A673 (cell line): Measurements from ENCODE around the gene PWWP2B. TPM values are rescaled to one million over a fixed set of nuclear protein-coding genes. Genes with fewer than 3 reads are reported as not detected.

Experiments
- BruUV-seq: library from RNA; stranded (reverse); fragments of 400-500 nt; replicated peaks from 2 replicates; lab custom pipeline; 2021; lab: Mats Ljungman, UMichigan
- CTCF ChIA-PET: fragments of 300-600 bp; sonication (Branson Sonifier 250); formaldehyde crosslinking; loops from one replicate; lab custom pipeline; 2022; ENCODE audit warnings: antibody characterized with exemption; lab: Charles Lee
- POLR2A ChIA-PET: fragments of 300-600 bp; sonication (Branson Sonifier 250); formaldehyde crosslinking; loops from one replicate; lab custom pipeline; 2022; ENCODE audit warnings: antibody characterized with exemption; ENCODE audit not compliant: low non-redundant PET; lab: Charles Lee
- DNase-seq: peaks from one replicate; pipeline ENCODE4 v3.0.0-alpha.2; 2015; ENCODE audit warnings: low spot score
- H3K27ac ChIP-seq: fragments of 200-600 bp; sonication (generic); 2 replicates; pipeline ENCODE4 v1.5.1; 2016; ENCODE audit warnings: mixed run types, low read depth, mild to moderate bottlenecking, mixed read lengths, antibody characterized with exemption, low read length; ENCODE audit not compliant: poor library complexity, severe bottlenecking
- H3K27me3 ChIP-seq: fragments of 200-600 bp; sonication (generic); replicated peaks from 2 replicates; pipeline ENCODE4 v1.6.1; 2017; ENCODE audit warnings: mixed run types, low read depth, mild to moderate bottlenecking, mixed read lengths, antibody characterized with exemption, low read length; ENCODE audit not compliant: insufficient read depth, poor library complexity
- H3K36me3 ChIP-seq: fragments of 200-600 bp; sonication (generic); 2 replicates; pipeline ENCODE4 v1.6.1; 2016; ENCODE audit warnings: mixed run types, mild to moderate bottlenecking, mixed read lengths, antibody characterized with exemption, low read length; ENCODE audit not compliant: insufficient read depth, poor library complexity, severe bottlenecking
- H3K4me1 ChIP-seq: fragments of 200-600 bp; sonication (generic); 2 replicates; pipeline ENCODE4 v1.6.1; 2017; ENCODE audit warnings: mixed run types, mild to moderate bottlenecking, mixed read lengths, antibody characterized with exemption, low read length; ENCODE audit not compliant: insufficient read depth, poor library complexity, severe bottlenecking
- H3K4me3 ChIP-seq: fragments of 200-600 bp; sonication (generic); 2 replicates; pipeline ENCODE4 v1.5.1; 2016; ENCODE audit warnings: low read depth, mixed run types, mild to moderate bottlenecking, mixed read lengths, low read length; ENCODE audit not compliant: poor library complexity, severe bottlenecking
- H3K9me3 ChIP-seq: fragments of 200-600 bp; sonication (generic); 2 replicates; pipeline ENCODE4 v1.6.1; 2016; ENCODE audit warnings: mixed run types, low read depth, mild to moderate bottlenecking, mixed read lengths, antibody characterized with exemption, low read length; ENCODE audit not compliant: poor library complexity, severe bottlenecking
- EZH2 ChIP-seq: fragments of 200-600 bp; sonication (generic); IDR thresholded peaks from 2 replicates; pipeline ENCODE4 v1.6.1; 2017; ENCODE audit warnings: borderline replicate concordance, low read depth, mild to moderate bottlenecking, mixed read lengths, antibody characterized with exemption, low read length; ENCODE audit not compliant: poor library complexity, severe bottlenecking
- intact Hi-C: fragments of 100-400 bp; cut with micrococcal nuclease; formaldehyde crosslinking; loops from one replicate; pipeline ENCODE4 v1.10.0; 2022; ENCODE audit not compliant: unreplicated experiment
- total RNA-seq: library from RNA; stranded (reverse); gene quantifications from 2 replicates; pipeline ENCODE4 v1.2.3, GENCODE V29; 2021
- TF ChIP-seq, protein P1 (sequence below): fragments of 300-800, 200-600 bp; sonication (generic); conservative IDR thresholded peaks from 2 replicates; pipeline ENCODE4 v1.5.1; 2017; ENCODE audit warnings: low read depth, mild to moderate bottlenecking, antibody characterized with exemption, low read length, moderate library complexity, mixed read lengths

PWWP2B gene
- total RNA-seq, 1 experiment from 2014 or later = 18.6 TPM

DNA sequence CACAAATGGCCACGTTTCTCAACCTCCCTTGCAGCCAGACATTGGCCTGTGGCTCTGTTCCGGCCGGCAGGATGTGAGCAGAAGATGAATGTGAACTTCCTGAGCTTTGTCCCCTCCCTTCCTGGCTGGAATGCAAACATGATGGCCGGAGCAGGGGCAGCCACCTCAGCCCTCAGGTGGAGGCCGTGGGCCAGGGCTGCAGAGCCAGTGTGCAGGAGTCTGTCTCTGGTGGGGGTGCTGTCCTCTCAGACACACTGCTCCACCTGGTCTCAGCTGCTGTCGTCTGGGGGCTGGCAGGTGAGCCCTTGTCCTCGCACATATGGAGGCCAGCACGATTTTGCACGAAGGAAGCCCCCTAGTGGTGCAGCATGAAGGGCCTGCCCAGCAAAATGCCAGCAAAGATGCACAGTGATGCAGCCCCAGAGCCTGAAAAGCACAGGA lies 25.3 kb upstream of the PWWP2B start:
- intact Hi-C loops = no loop called here

GRCh38 chr10:132372516-132373095 lies 24.4 kb upstream of the PWWP2B start:
- BruUV-seq = no TSS peak
- H3K4me1 ChIP-seq = no peaks in the 10 kb centered on the region
- no peak for DNase-seq
- no peaks in the 10 kb centered on the region for H3K27me3 ChIP-seq
- TF ChIP-seq, protein P1, sequence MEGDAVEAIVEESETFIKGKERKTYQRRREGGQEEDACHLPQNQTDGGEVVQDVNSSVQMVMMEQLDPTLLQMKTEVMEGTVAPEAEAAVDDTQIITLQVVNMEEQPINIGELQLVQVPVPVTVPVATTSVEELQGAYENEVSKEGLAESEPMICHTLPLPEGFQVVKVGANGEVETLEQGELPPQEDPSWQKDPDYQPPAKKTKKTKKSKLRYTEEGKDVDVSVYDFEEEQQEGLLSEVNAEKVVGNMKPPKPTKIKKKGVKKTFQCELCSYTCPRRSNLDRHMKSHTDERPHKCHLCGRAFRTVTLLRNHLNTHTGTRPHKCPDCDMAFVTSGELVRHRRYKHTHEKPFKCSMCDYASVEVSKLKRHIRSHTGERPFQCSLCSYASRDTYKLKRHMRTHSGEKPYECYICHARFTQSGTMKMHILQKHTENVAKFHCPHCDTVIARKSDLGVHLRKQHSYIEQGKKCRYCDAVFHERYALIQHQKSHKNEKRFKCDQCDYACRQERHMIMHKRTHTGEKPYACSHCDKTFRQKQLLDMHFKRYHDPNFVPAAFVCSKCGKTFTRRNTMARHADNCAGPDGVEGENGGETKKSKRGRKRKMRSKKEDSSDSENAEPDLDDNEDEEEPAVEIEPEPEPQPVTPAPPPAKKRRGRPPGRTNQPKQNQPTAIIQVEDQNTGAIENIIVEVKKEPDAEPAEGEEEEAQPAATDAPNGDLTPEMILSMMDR = no peak
- TF ChIP-seq EZH2 = no peak
- H3K4me3 ChIP-seq = no peak overlapping the region
- ChIA-PET POLR2A (no interaction called here), CTCF (no interaction called here)
- intact Hi-C loops = no loop called here
- H3K9me3 ChIP-seq = no peaks in the 10 kb centered on the region
- H3K27ac ChIP-seq = no peak overlapping the region
- no peaks in the 10 kb centered on the region for H3K36me3 ChIP-seq

More for the DNA sequence above, 25.3 kb upstream of the PWWP2B start:
- BruUV-seq = no TSS peak
- H3K9me3 ChIP-seq = no peaks in the 10 kb centered on the region
- ChIA-PET POLR2A (no interaction called here), CTCF (interaction anchor here (0.5 kb wide), 1 partner anchor 52 kb away, joined by 4 read pairs; no protein-coding TSS in a partner anchor)
- H3K27me3 ChIP-seq = no peaks in the 10 kb centered on the region
- no peak for DNase-seq
- no peak overlapping the region for H3K4me3 ChIP-seq
- no peaks in the 10 kb centered on the region for H3K36me3 ChIP-seq
- no peaks in the 10 kb centered on the region for H3K4me1 ChIP-seq
- no peak overlapping the region for H3K27ac ChIP-seq
- TF ChIP-seq EZH2 = no peak
- TF ChIP-seq, protein P1 = peak; percentile 55

GRCh38 chr10:132373241-132373955 lies 23.6 kb upstream of the PWWP2B start:
- TF ChIP-seq, protein P1 = no peak
- no peak for TF ChIP-seq EZH2
- no peak for DNase-seq
- intact Hi-C loops = no loop called here
- Histone ChIP-seq H3K27ac (no peak overlapping the region), H3K36me3 (no peaks in the 10 kb centered on the region), H3K9me3 (no peaks in the 10 kb centered on the region), H3K4me1 (no peaks in the 10 kb centered on the region), H3K27me3 (no peaks in the 10 kb centered on the region), H3K4me3 (no peak overlapping the region)
- ChIA-PET POLR2A (no interaction called here), CTCF (no interaction called here)
- BruUV-seq = no TSS peak
